ENCODE measurements around the gene HPS5.
"Not testable (repeated sequence)": the region's sequence is repeated elsewhere in the genome, so short reads cannot be mapped to it uniquely, and the experiment has no call there.

Gene HPS5

DNA sequence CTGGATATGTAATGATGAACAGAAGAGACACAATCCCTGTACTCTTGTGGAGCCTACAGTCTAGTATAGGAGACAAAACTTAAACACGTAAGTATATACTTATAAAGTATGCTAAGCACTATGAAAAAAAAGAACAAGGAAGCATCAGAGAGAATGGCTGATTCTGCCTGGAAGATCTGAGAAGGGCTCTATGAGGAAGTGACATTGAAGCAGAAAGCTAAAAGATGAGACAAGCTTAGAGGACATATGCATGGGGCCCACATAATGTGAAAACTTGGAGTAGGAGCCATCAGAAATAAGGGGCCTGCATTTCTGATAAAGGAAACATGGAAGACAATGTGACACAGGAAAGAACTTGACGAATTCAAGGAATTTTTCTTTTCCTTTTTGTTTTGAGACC is 39.3 kb downstream of the HPS5 start:
- in situ Hi-C loops (cut with MboI; ENCODE audit: low sequenced_read_pairs), result no loop called here

DNA sequence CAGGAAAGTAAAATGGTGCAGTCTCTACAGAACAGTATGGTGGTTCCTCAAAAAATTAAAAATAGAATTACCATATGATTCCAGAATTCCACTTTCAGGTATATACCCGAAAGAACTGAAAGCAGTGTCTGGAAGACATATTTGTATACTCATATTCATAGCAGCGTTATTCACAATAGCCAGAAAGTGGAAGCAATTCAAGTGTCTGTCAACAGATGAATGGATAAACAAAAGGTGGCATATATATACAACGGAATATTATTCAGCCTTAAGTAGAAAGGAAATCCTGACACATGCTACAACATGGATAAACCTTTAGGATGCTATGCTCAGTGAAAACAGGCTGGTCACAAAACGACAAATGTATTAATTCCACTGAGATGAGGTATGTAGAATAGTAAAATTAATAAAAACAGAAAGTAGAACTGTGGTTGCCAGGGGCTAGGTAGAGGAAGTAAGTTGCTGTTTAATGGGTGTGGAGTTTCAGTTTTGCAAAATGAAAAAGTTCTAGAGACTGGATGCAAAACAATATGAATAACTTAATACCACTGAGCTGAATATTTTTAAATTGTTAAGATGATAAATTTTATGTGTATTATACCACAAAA is 41.4 kb downstream of the HPS5 start:
- in situ Hi-C loops (cut with MboI; ENCODE audit: low sequenced_read_pairs), result no loop called here

DNA sequence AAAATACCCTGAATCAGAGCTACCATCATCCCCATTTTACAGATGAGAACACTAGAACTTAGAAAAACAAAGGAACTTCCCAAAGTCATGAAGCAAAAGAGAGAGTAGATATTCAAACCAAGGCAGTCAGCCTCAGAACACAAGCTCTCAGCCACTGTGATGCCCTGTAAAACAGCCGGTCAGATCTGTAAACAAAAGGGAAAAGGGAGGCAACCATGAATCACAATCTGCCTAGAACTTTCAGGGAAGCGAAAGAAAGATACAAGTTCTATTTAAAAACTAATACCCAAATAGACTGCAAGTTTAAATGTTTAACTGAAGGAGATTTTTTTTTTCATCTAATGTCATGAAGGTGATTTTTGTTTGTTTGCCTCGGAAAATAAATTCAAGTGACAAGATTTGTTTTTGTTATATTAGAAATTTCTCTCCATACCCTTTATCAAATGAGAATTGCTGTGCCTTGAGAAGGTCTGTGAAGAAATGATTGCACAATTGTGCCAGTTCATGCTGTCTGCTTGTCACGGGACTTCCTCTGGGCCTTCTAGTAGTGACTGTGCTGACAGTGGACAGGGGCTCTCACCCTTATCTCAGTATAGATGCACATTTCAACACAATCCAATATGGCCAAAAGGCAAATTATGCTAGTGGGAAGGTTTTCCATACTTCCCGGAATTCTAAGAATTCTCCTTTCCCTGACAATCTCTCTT is 44.2 kb downstream of the HPS5 start:
- in situ Hi-C loops (cut with MboI; ENCODE audit: low sequenced_read_pairs), result no loop called here

DNA sequence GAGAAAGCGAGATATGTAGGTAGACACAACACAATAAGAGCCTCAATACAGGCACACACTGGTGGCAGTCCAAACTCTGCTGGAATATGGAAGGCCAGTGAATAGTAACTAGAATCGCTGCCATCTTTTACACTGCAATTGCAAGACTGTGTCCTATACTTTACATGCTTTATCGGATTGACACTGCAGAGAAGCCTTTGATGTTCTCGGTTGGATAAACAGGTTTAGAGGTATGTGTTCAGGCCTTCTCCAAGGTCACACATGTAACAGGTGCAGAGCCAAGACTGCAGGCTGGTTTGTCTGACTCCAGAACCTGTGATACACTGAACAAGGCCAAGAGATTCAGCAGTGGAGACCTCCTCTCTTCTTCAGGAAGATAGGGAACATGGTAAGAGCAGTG is 50.7 kb downstream of the HPS5 start:
- in situ Hi-C loops (cut with MboI; ENCODE audit: low sequenced_read_pairs), result no loop called here

DNA sequence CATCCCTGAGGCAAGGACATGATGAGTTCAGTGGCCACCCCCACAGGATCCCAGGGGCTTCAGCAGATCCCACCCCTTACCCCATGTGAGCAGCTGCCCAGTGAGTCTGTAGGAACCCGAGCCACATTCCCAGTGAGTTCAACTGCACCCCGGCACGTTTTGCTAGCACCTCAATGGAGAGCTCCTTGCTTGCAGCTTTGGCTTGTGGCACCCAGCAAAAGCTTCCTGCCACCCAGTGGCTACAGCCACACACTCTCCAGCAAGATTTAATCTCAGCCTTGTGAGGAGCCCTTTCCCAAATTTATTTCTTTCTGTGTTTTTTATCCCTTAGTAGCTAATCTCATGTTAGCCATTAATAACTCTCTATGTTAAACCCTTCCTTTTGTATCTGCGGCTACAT is 51.8 kb downstream of the HPS5 start:
- in situ Hi-C loops (cut with MboI; ENCODE audit: low sequenced_read_pairs), result no loop called here

DNA sequence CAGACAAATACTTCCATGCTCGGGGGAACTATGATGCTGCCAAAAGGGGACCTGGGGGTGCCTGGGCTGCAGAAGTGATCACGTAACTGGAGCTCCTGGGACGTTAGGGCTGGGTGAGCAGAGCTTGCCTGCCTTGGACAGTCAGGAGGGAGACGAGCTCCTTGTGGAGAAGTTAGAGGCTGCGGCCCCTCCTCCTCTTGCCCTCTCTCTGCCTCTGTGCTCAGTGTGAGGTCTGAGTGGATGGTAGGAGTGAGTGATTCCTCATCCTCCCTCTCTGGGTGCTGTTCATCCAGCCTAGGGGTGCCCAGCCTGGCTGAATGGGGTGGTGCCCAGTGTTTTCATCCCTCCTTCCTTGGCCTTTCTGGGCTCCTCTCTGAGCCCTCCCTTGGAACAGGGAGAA is 52.7 kb downstream of the HPS5 start:
- in situ Hi-C loops (cut with MboI; ENCODE audit: low sequenced_read_pairs), result not testable (repeated sequence)

DNA sequence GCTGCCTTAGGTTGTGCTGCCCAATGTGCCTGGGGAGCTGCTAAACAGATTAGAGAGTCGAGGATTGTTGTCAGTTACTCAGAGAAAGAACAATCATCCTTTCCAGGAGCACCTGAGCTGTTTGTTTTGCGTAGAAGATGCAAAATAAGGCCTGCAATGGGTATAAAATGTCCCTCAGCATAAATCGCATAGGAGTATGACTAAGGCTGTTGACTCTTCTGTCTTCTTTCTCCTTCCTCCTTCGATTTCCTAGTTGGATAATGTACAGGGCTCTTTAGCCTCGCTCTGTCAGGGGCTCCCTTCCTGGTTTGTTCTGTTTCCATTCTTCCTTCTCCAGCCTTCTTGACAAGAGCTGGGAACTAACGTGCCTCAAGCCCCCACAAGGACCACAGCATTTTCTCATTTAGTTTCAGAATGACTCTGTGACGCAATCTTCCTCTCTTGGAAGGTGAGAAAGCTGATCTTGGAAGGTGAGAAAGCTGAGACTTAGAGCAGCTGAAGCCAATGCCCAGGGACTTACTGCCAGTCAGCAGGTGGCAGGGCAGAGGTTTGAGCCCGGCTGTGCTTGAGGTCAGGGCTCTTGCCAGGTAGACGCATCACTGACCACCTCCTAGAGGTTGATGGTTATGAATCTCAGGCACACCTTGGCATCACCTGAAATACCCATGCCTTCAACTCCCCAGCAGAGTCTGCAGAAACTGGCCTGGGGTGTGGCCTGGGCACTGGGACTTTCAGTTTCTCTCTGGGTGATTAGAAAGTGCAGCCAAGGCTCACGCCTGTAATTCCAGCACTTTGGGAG is 54.4 kb downstream of the HPS5 start:
- in situ Hi-C loops (cut with MboI; ENCODE audit: low sequenced_read_pairs), result not testable (repeated sequence)

DNA sequence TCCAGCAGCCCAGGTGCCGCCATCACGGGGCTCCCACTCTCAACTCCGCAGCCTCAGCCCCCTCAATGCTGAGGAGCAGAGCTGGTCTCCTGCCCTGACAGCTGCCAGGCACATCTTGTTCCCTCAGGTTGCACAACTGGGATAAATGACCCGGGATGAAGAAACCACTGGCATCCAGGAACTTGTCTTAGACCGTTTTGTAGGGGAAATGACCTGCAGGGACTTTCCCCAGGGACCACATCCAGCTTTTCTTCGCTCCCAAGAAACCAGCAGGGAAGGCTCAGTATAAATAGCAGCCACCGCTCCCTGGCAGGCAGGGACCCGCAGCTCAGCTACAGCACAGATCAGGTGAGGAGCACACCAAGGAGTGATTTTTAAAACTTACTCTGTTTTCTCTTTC is 56.0 kb downstream of the HPS5 start, which contains the start of gene SAA1:
SAA1 (plus strand) TSS at position 316 of the 400 bp plus-strand sequence. CDS start 624 bp downstream, outside the sequence.
- in situ Hi-C loops (cut with MboI; ENCODE audit: low sequenced_read_pairs), result no loop called here

DNA sequence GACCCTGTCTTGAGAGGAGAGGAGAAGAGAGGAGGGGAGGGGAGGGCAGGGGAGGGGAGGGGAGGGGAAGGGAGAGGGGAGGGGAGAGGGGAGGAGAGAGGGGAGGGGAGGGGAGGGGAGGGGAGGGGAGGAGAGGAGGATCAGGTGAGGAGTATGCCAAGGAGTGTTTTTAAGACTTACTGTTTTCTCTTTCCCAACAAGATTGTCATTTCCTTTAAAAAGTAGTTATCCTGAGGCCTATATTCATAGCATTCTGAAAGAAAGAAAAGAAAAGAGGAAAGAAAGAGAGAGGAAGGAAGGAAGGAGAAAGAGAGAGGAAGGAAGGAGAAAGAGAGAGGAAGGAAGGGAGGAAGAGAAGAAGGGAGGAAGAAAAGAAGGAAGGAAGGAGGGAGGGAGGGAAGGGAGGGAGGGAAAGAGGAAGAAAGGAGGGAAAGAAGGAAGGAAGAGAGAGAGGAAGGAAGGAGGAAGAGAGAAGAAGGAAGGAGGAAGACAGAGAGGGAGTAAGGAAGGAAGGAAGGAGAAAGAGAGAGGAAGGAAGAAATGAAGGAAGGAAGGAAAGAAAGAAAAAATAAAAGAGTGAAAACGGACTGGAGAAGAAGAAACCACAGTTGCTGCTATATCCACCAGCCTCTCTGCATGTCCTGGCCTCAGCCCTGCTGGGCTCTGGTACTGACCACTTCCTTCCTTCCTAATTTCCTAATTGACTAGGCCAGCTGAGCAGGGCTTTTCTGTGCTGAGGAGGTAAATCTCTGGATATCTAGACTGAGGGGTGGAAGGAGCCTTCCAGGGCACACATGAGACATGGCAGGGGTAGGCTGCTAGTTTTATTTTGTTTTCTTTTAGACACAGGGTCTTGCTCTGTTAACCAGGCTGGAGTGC is 57.0 kb downstream of the HPS5 start:
- in situ Hi-C loops (cut with MboI; ENCODE audit: low sequenced_read_pairs), result no loop called here

DNA sequence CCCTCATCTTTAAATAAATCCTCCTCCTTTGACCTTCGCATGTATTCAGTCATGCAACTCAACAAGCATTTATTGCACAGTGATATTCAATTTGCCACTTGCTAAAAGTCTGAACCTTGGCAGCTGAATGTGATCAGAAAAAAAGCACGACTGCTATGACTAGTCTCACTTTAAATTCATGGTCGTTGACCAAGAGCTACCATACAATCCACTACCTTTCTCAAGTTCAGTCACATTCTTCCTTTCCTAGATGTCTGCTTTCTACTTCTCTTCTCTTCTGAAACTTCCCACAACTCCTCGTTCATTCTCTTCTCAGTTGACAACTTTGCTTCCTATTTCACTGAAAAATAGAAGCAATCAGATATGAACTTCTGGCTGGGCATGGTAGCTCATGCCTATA is 57.9 kb downstream of the HPS5 start:
- in situ Hi-C loops (cut with MboI; ENCODE audit: low sequenced_read_pairs), result no loop called here

DNA sequence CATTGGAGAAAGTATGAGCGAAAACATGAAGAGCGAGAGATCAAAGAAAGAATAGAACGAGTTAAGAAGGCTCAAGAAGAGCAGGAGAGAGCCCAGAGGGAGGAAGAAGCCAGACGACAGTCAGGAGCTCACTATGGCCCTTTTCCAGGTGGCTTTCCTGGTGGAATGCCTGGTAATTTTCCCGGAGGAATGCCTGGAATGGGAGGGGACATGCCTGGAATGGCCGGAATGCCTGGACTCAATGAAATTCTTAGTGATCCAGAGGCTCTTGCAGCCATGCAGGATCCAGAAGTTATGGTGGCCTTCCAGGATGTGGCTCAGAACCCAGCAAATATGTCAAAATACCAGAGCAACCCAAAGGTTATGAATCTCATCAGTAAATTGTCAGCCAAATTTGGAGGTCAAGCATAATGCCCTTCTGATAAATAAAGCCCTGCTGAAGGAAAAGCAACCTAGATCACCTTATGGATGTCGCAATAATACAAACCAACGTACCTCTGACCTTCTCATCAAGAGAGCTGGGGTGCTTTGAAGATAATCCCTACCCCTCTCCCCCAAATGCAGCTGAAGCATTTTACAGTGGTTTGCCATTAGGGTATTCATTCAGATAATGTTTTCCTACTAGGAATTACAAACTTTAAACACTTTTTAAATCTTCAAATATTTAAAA is 59.1 kb downstream of the HPS5 start:
- in situ Hi-C loops (cut with MboI; ENCODE audit: low sequenced_read_pairs), result not testable (repeated sequence)

DNA sequence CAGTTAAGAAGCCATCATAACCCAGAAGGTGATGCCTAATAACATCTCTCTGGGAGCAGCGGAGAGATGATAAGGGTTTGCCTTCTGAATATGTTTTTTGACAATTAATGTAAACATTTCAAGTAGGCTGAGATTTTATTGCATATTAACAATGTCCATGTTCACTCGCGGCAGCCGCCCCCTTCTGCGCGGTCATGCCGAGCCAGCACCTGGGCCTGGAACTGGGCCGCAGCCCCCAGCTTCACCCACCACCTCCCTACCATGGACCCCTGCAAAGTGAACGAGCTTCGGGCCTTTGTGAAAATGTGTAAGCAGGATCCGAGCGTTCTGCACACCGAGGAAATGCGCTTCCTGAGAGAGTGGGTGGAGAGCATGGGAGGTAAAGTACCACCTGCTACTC is 60.2 kb downstream of the HPS5 start:
- in situ Hi-C loops (cut with MboI; ENCODE audit: low sequenced_read_pairs), result no loop called here

DNA sequence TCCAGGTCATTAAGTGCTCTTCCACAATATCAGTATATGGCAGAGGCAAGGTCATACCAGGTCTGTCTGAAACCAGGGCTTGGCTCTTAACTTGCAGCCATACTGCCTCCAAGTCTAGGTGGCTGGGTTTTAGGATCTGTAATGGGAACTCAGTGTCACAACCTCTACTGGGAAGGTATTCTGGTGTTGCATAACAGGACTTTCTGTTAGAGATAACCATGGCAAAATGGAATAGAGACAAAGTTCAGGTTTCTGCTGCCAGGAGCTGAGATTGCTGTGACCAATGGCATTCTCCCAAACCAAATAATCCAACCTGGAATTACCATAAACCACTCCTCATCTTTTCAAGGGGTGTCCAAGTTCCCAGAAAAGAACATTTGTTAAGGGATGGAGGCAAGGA is 62.7 kb downstream of the HPS5 start:
- in situ Hi-C loops (cut with MboI; ENCODE audit: low sequenced_read_pairs), result no loop called here

DNA sequence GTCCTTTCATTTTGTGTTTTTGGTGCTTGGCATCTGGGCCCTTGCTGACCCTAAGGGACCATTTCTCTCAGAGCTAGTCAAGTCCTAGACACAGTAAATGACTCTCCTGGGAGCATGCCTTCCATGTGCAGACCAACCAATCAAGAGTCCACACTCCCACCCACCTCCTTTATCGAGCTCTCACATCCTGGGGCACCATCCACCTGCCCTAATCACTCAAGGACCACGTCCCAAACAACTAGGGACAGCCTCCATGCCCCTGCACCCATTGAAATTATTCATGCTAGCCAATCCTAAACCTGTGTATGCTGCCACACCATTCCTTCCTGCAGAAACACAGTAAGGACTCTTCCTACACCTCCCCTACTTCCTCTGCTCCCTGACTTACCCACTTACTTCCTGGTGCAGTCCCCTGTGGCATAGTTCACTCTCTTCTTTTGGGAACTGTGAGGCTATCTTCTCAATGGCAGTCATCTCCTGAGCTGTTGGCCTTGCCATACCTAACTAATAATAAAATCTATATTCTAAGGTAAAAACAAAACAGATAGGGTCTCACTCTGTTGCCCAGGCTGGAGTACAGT is 67.1 kb downstream of the HPS5 start:
- in situ Hi-C loops (cut with MboI; ENCODE audit: low sequenced_read_pairs), result no loop called here

DNA sequence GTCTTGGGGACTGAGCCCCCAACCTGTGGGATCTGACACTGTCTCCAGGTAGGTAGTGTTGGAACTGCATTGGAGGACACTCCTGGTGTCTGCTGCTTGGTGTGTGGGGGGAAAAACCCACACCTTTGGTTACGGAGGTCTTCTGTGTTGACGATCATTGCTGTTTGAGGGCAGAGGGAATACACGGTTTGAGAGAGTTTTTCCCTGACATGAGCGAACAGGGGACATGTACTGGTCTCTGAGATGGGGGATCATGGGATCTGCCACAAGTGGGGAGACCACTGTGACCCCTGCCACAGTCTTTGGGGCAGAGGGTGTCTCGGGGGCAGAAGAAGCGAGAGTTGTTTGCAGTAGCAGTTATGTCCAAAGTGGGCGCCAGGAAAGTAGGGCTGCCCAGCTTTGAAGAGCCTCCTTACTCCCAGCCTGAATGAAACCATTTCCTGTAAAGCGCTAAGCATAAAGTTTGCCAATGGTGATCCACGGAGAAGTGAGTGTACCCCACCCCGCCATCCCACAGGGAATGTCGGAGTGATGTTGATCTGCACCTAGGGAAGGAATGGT is 68.1 kb downstream of the HPS5 start:
- in situ Hi-C loops (cut with MboI; ENCODE audit: low sequenced_read_pairs), result no loop called here

DNA sequence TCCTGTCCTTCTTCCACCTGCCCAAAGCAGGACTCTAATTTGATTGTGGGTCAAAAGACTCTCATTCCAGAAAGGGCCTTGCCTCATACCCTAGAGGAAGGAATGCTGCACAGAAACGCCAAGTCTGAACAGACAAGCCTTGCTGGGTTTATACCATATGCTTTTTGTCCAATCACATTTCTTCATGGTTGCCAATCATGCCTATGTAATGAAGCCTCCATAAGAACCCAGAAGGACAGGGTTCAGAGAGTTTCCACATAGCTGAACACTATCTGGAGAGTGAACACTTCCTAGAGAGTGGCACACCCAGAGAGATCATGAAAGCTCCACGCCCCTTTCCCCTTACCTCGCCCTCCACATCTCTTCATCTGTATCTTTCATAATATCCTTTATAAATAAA is 68.7 kb downstream of the HPS5 start:
- in situ Hi-C loops (cut with MboI; ENCODE audit: low sequenced_read_pairs), result no loop called here

DNA sequence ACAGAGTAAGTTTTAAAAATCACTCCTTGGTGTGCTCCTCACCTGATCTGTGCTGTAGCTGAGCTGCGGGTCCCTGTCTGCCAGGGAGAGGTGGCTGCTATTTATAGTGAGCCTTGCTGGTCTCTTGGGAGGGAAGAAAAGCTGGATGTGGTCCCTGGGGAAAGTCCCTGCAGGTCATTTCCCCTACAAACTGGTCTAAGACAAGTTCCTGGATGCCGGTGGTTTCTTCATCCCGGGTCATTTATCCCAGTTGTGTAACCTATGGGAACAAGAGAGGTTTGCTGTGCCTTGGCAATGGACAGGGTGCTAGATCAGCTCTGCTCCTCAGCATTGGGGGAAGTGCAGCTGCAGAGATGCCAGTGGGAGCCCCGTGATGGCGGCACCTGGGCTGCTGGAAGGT is 73.4 kb downstream of the HPS5 start, which contains the start of gene SAA2:
SAA2 (minus strand) TSS at position 108 of the 400 bp plus-strand sequence. CDS start 657 bp downstream, outside the sequence.
- in situ Hi-C loops (cut with MboI; ENCODE audit: low sequenced_read_pairs), result no loop called here

DNA sequence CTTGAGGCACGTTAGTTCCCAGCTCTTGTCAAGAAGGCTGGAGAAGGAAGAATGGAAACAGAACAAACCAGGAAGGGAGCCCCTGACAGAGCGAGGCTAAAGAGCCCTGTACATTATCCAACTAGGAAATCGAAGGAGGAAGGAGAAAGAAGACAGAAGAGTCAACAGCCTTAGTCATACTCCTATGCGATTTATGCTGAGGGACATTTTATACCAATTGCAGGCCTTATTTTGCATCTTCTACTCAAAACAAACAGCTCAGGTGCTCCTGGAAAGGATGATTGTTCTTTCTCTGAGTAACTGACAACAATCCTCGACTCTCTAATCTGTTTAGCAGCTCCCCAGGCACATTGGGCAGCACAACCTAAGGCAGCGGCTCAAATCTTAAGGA is 74.8 kb downstream of the HPS5 start:
- in situ Hi-C loops (cut with MboI; ENCODE audit: low sequenced_read_pairs), result not testable (repeated sequence)

DNA sequence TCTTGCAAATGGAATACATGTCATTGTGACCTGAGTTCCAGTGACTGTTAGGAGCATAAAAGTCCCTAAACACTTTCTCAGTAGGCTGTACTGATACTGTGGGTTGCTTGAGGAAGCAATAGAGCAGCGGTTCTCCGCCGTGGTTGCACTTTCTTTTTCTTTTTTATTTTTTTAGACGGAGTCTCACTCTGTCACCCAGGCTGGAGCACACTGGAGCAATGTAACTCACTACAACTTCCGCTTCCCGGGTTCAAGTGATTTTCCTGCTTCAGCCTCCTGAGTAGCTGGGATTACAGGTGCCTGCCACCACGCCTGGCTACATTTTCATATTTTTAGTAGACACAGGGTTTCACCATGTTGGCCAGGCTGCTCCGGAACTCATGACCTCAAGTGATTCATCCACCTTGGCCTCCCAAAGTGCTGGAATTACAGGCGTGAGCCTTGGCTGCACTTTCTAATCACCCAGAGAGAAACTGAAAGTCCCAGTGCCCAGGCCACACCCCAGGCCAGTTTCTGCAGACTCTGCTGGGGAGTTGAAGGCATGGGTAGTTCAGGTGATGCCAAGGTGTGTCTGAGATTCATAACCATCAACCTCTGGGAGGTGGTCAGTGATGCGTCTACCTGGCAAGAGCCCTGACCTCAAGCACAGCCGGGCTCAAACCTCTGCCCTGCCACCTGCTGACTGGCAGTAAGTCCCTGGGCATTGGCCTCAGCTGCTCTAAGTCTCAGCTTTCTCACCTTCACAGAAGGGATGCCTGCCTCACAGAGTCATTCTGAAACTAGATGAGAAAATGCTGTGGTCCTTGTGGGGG is 75.4 kb downstream of the HPS5 start:
- in situ Hi-C loops (cut with MboI; ENCODE audit: low sequenced_read_pairs), result not testable (repeated sequence)

All from hTERT RPE-1 (cell line).